ENCODE results near the gene SRPX. TPM values are rescaled to one million over a fixed set of nuclear protein-coding genes. Genes with fewer than 3 reads are reported as not detected.

SRPX gene
- total RNA-seq, 2 donors from 2014 or later: 75.7 to 81.8 TPM

GRCh38 chrX:38205039-38205438 is 15.6 kb downstream of the SRPX start:
- peaks cover 0 to 7% of the 10 kb centered on the region in 2 donors for H3K9me3 ChIP-seq
- H3K4me1 ChIP-seq: no peaks in the 10 kb centered on the region
- no peaks in the 10 kb centered on the region for H3K36me3 ChIP-seq
- H3K27me3 ChIP-seq: no peaks in the 10 kb centered on the region
- no peak overlapping the region for H3K4me3 ChIP-seq
- no peak for DNase-seq (ENCODE audit: low spot score)
- no peak for TF ChIP-seq CTCF (IDR thresholded peaks at IDR 0.05)
- no peak overlapping the region for H3K27ac ChIP-seq

GRCh38 chrX:38192007-38192810 is 28.5 kb downstream of the SRPX start:
- H3K27me3 ChIP-seq: no peaks in the 10 kb centered on the region
- no peaks in the 10 kb centered on the region for H3K4me1 ChIP-seq
- H3K27ac ChIP-seq: no peak overlapping the region
- DNase-seq (ENCODE audit: low spot score): no peak
- no peak overlapping the region for H3K4me3 ChIP-seq
- peak; percentile 36 to 57 for TF ChIP-seq CTCF (IDR thresholded peaks at IDR 0.05)
- no peaks in the 10 kb centered on the region for H3K36me3 ChIP-seq
- H3K9me3 ChIP-seq: no peaks in the 10 kb centered on the region

- H3K4me1 ChIP-seq: no peaks in the 10 kb centered on the region
- no peak for DNase-seq (ENCODE audit: low spot score)
- H3K9me3 ChIP-seq: peaks cover 0 to 10% of the 10 kb centered on the region in 2 donors
- H3K4me3 ChIP-seq: no peak overlapping the region
- no peaks in the 10 kb centered on the region for H3K36me3 ChIP-seq
- TF ChIP-seq CTCF (IDR thresholded peaks at IDR 0.05): no peak
- H3K27ac ChIP-seq: no peak overlapping the region
- no peaks in the 10 kb centered on the region for H3K27me3 ChIP-seq
Measured at GRCh38 chrX:38189431-38190250, 31.0 kb downstream of the SRPX start.

- Histone ChIP-seq H3K36me3 (no peaks in the 10 kb centered on the region), H3K4me3 (no peak overlapping the region), H3K4me1 (no peaks in the 10 kb centered on the region), H3K9me3 (peaks cover 0 to 10% of the 10 kb centered on the region in 2 donors), H3K27ac (no peak overlapping the region), H3K27me3 (no peaks in the 10 kb centered on the region)
- TF ChIP-seq CTCF (IDR thresholded peaks at IDR 0.05): no peak
- DNase-seq (ENCODE audit: low spot score): no peak
Measured at GRCh38 chrX:38183596-38183995, 37.1 kb downstream of the SRPX start.

DNA sequence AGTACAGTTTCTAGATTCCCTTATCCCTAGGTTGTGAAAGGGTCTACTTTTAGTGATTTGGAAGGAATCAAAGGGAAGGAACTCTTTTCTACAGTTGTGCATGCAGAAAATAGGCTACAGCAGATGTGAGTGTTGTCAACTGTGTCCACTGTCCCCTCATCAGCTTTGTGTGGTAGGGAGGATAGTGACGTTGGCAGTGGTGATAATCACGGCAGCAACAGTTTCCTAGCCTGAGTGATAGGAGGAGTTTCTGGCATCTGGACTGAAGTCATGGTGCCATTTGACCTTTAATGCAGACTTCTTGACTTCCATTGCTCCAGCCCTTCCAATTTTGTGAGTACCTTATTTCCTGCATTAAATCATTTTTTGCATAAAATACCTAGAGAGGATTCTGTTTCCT is 39.3 kb downstream of the SRPX start:
- Histone ChIP-seq H3K4me1 (no peaks in the 10 kb centered on the region), H3K36me3 (no peaks in the 10 kb centered on the region), H3K27ac (no peak overlapping the region), H3K27me3 (no peaks in the 10 kb centered on the region), H3K4me3 (no peak overlapping the region), H3K9me3 (peaks cover 0 to 10% of the 10 kb centered on the region in 2 donors)
- no peak for DNase-seq (ENCODE audit: low spot score)
- TF ChIP-seq CTCF (IDR thresholded peaks at IDR 0.05): no peak
